H1 (cell line): ENCODE data around the gene SLC39A11. TPM values are rescaled to one million over a fixed set of nuclear protein-coding genes. Genes with fewer than 3 reads are reported as not detected.

Experiments used
- CBX8 ChIP-seq: fragments of 300-800, 300-1000 bp; sonication (generic); IDR thresholded peaks from 2 replicates; pipeline ENCODE4 v1.7.1; 2016; ENCODE audit warnings: low read depth, low read length, borderline replicate concordance
- EP300 ChIP-seq, 2 experiments: IDR thresholded peaks; 1 replicate in 1 of 2; 2 replicates in 1 of 2; pipeline ENCODE4 v1.6.1; 2011 to 2012; ENCODE audit warnings: low read depth in 2 of 2, low read length in 2 of 2, mild to moderate bottlenecking in 2 of 2, borderline replicate concordance in 1 of 2, inconsistent platforms in 1 of 2, moderate library complexity in 1 of 2
- EZH2 ChIP-seq: fragments of 200-600 bp; sonication (generic); IDR thresholded peaks from 2 replicates; pipeline ENCODE4 v1.7.1; 2012; ENCODE audit warnings: low read depth, mild to moderate bottlenecking, moderate library complexity, low read length, inconsistent platforms; ENCODE audit not compliant: severe bottlenecking
- GABPA ChIP-seq: IDR thresholded peaks from 2 replicates; pipeline ENCODE4 v1.6.1; 2011; ENCODE audit warnings: mild to moderate bottlenecking, low read length, moderate library complexity, borderline replicate concordance; ENCODE audit not compliant: insufficient read depth
- JUND ChIP-seq: IDR thresholded peaks from 2 replicates; pipeline ENCODE4 v1.6.1; 2011; ENCODE audit warnings: mild to moderate bottlenecking, improper control_type of control experiment, low read length
- SP2 ChIP-seq: IDR thresholded peaks from 2 replicates; pipeline ENCODE4 v1.6.1; 2012; ENCODE audit warnings: mild to moderate bottlenecking, low read length, inconsistent platforms
- polyA plus RNA-seq, 7 experiments: library from polyadenylated mRNA; depleted of rRNA in 3 of 7; stranded (reverse) in 5 of 7; unstranded in 2 of 7; fragments of >200 nt in 5 of 7; fragments of 200-250 nt in 2 of 7; gene quantifications; 1 replicate in 5 of 7; 2 replicates in 1 of 7; 4 replicates in 1 of 7; pipeline versions ENCODE4 v1.2.1 to v1.2.3, GENCODE V29; 2011 to 2013; ENCODE audit warnings: missing spikeins in 2 of 7, mixed read lengths in 2 of 7
- total RNA-seq: library from RNA; stranded (reverse); fragmentation: NEBNext Ultra II Directional; extraction: Animal tissue kit (Norgen Biotek cat#: 25700); gene quantifications from 2 replicates; pipeline ENCODE4 v1.2.1, GENCODE V29; 2021
- TF ChIP-seq, protein P1 (sequence below): IDR thresholded peaks from 2 replicates; pipeline ENCODE4 v1.6.1; 2011; ENCODE audit warnings: low read length, improper control_type of control experiment

Gene SLC39A11
- total and polyA plus RNA-seq, 2 of the 8 experiments (the other 6 are each of a cell fraction or from before 2014, with no cell fraction given), result 12.2 to 19.6 TPM

DNA sequence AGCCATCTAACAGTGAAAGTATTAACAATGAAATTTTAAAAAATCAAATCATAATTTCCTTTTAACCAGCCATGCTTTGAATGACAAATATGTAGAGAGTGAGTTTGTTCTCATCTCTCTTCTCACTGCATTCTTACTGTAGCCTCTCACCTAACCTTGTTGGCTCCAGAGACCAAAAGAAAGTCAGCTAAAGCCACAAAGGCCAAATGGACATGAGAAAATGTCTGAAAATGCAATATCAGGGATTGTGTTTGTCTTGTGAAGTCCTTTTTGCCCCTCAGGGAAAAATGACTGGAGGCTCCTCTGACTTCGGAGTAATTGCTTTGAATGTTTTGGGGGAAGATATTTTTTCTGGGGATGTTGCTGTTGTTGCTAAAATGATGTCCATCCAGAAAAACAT is 166.3 kb downstream of the SLC39A11 start (continued):
- no peak for TF ChIP-seq CBX8
- no peak for TF ChIP-seq SP2
- TF ChIP-seq EZH2, result no peak
- TF ChIP-seq JUND, result no peak
- TF ChIP-seq GABPA, result no peak
- TF ChIP-seq, protein P1, sequence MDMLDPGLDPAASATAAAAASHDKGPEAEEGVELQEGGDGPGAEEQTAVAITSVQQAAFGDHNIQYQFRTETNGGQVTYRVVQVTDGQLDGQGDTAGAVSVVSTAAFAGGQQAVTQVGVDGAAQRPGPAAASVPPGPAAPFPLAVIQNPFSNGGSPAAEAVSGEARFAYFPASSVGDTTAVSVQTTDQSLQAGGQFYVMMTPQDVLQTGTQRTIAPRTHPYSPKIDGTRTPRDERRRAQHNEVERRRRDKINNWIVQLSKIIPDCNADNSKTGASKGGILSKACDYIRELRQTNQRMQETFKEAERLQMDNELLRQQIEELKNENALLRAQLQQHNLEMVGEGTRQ, result no peak
- TF ChIP-seq EP300 (IDR thresholded peaks at IDR 0.05; ENCODE audit: borderline replicate concordance in 1 of 2, low read depth in 2 of 2, low read length in 2 of 2), result no peak
